H1 (cell line): ENCODE measurements around the gene SCART1. TPM values are rescaled to one million over a fixed set of nuclear protein-coding genes. Genes with fewer than 3 reads are reported as not detected.

Source experiments
- CTCF ChIA-PET: fragments of 300-600 bp; sonication (Branson Sonifier 250); formaldehyde crosslinking; loops from one replicate; lab custom pipeline; 2021; ENCODE audit not compliant: partially characterized antibody; lab: Charles Lee
- POLR2A ChIA-PET: fragments of 300-600 bp; sonication (Branson Sonifier 250); formaldehyde crosslinking; loops from one replicate; lab custom pipeline; 2021; ENCODE audit warnings: inconsistent platforms; ENCODE audit not compliant: partially characterized antibody; lab: Charles Lee
- DNase-seq, 2 experiments: peaks; one replicate each; pipeline versions ENCODE4 v3.0.0 to v3.0.0-alpha.2; 2010 to 2022; ENCODE audit warnings: low spot score in 2 of 2, low read depth in 1 of 2, mixed read lengths in 1 of 2
- FAIRE-seq: peaks from 2 replicates; lab custom pipeline; 2011; peaks lifted over from hg19 to GRCh38; lab: Jason Lieb, UNC
- H2AFZ ChIP-seq: 2 replicates; pipeline ENCODE4 v1.8.1; 2012; ENCODE audit warnings: low read length, inconsistent platforms
- H2AK5ac ChIP-seq: 2 replicates; pipeline ENCODE4 v1.6.1; 2013; ENCODE audit warnings: low read depth, low read length
- H2BK120ac ChIP-seq: replicated peaks from 2 replicates; pipeline ENCODE3; 2013; ENCODE audit warnings: low read depth, low read length, inconsistent platforms
- H2BK12ac ChIP-seq: 2 replicates; pipeline ENCODE4 v1.6.1; 2013; ENCODE audit warnings: low read depth, low read length
- H2BK15ac ChIP-seq: 2 replicates; pipeline ENCODE4 v1.6.1; 2013; ENCODE audit warnings: low read length
- H2BK20ac ChIP-seq: 2 replicates; pipeline ENCODE4 v1.6.1; 2013; ENCODE audit warnings: low read length
- H2BK5ac ChIP-seq: 2 replicates; pipeline ENCODE4 v1.6.1; 2013; ENCODE audit warnings: low read depth, low read length
- H3K14ac ChIP-seq: 2 replicates; pipeline ENCODE4 v1.6.1; 2013; ENCODE audit warnings: inconsistent platforms; ENCODE audit not compliant: insufficient read length
- H3K18ac ChIP-seq: 2 replicates; pipeline ENCODE4 v1.6.1; 2013; ENCODE audit warnings: low read length; ENCODE audit errors: extremely low read depth
- H3K23ac ChIP-seq: 2 replicates; pipeline ENCODE4 v1.6.1; 2013; ENCODE audit warnings: inconsistent platforms; ENCODE audit not compliant: insufficient read length
- H3K23me2 ChIP-seq: 2 replicates; pipeline ENCODE4 v1.6.1; 2013; ENCODE audit warnings: low read depth, low read length
- H3K27ac ChIP-seq: 2 replicates; pipeline ENCODE4 v1.6.1; 2011; ENCODE audit warnings: low read depth, low read length, inconsistent platforms
- H3K27me3 ChIP-seq, 4 experiments: replicated peaks in 1 of 4; 1 replicate in 1 of 4; 2 replicates in 3 of 4; pipeline versions ENCODE4 v1.6.1 to v1.8.1; 2011 to 2013; ENCODE audit warnings: low read length in 3 of 4, mild to moderate bottlenecking in 3 of 4, inconsistent platforms in 2 of 4, mixed read lengths in 2 of 4, moderate library complexity in 1 of 4; ENCODE audit not compliant: control insufficient read depth in 3 of 4, insufficient read depth in 3 of 4; ENCODE audit errors: extremely low read depth in 1 of 4
- H3K36me3 ChIP-seq, 4 experiments: 2 replicates each; pipeline versions ENCODE4 v1.6.1 to v1.8.1; 2011 to 2013; ENCODE audit warnings: mild to moderate bottlenecking in 4 of 4, low read length in 3 of 4, moderate library complexity in 2 of 4, control low read depth in 1 of 4, inconsistent platforms in 1 of 4; ENCODE audit not compliant: insufficient read depth in 4 of 4, control insufficient read depth in 2 of 4
- H3K4ac ChIP-seq: replicated peaks from 2 replicates; pipeline ENCODE3; 2013; ENCODE audit warnings: low read length, low read depth, mixed read lengths, inconsistent platforms; ENCODE audit not compliant: insufficient read length
- H3K4me1 ChIP-seq, 4 experiments: replicated peaks in 1 of 4; 1 replicate in 1 of 4; 2 replicates in 3 of 4; pipeline versions ENCODE4 v1.6.1 to v1.8.1; 2011 to 2013; ENCODE audit warnings: low read length in 3 of 4, inconsistent platforms in 2 of 4, mixed read lengths in 1 of 4; ENCODE audit not compliant: insufficient read depth in 4 of 4, control insufficient read depth in 3 of 4
- H3K4me2 ChIP-seq, 2 experiments: 2 replicates each; pipeline versions ENCODE4 v1.6.1 to v1.8.1; 2011 to 2013; ENCODE audit warnings: low read depth in 2 of 2, low read length in 2 of 2, control low read depth in 1 of 2, inconsistent platforms in 1 of 2, mild to moderate bottlenecking in 1 of 2; ENCODE audit not compliant: insufficient read depth in 1 of 2
- H3K4me3 ChIP-seq, 4 experiments: fragments of 200-600, 300-600 bp in 1 of 4; sonication (generic), shearing (Covaris generic), sonication (Bioruptor Twin) in 1 of 4; 2 replicates each; pipeline versions ENCODE4 v1.5.1 to v1.8.1; 2011 to 2016; ENCODE audit warnings: low read length in 4 of 4, low read depth in 3 of 4, control low read depth in 2 of 4, inconsistent platforms in 2 of 4, mild to moderate bottlenecking in 2 of 4, mixed read lengths in 1 of 4, moderate library complexity in 1 of 4; ENCODE audit not compliant: insufficient read depth in 2 of 4; ENCODE audit errors: extremely low read depth in 1 of 4
- H3K56ac ChIP-seq: replicated peaks from 2 replicates; pipeline ENCODE3; 2013; ENCODE audit warnings: low read depth, mild to moderate bottlenecking, mixed read lengths, low read length, inconsistent platforms; ENCODE audit not compliant: insufficient read length
- H3K79me1 ChIP-seq: 2 replicates; pipeline ENCODE4 v1.6.1; 2013; ENCODE audit warnings: low read depth, low read length, control low read depth
- H3K79me2 ChIP-seq, 2 experiments: 2 replicates each; pipeline versions ENCODE4 v1.6.1 to v1.8.1; 2012 to 2013; ENCODE audit warnings: low read length in 2 of 2, mild to moderate bottlenecking in 2 of 2, inconsistent platforms in 1 of 2; ENCODE audit not compliant: insufficient read depth in 2 of 2, control insufficient read depth in 1 of 2
- H3K9ac ChIP-seq, 4 experiments: replicated peaks in 1 of 4; 1 replicate in 1 of 4; 2 replicates in 3 of 4; pipeline versions ENCODE4 v1.6.1 to v1.8.1; 2011 to 2013; ENCODE audit warnings: low read depth in 3 of 4, low read length in 3 of 4, control low read depth in 2 of 4, mild to moderate bottlenecking in 2 of 4, moderate library complexity in 2 of 4, inconsistent platforms in 1 of 4; ENCODE audit errors: extremely low read depth in 1 of 4
- H3K9me3 ChIP-seq, 2 experiments: 2 replicates each; pipeline versions ENCODE4 v1.6.1 to v1.8.1; 2012 to 2013; ENCODE audit warnings: mild to moderate bottlenecking in 2 of 2, moderate library complexity in 2 of 2, control low read depth in 1 of 2, inconsistent platforms in 1 of 2, low read depth in 1 of 2, low read length in 1 of 2, mixed read lengths in 1 of 2; ENCODE audit not compliant: insufficient read depth in 2 of 2
- H4K20me1 ChIP-seq, 2 experiments: replicated peaks in 1 of 2; 2 replicates each; pipeline versions ENCODE3 to v1.8.1; 2011 to 2013; ENCODE audit warnings: inconsistent platforms in 2 of 2, low read length in 2 of 2, mild to moderate bottlenecking in 1 of 2; ENCODE audit not compliant: insufficient read depth in 2 of 2, control insufficient read depth in 1 of 2
- H4K5ac ChIP-seq: 2 replicates; pipeline ENCODE4 v1.6.1; 2013; ENCODE audit warnings: low read length, low read depth, mixed read lengths, inconsistent platforms; ENCODE audit not compliant: insufficient read length
- H4K8ac ChIP-seq: 2 replicates; pipeline ENCODE4 v1.8.0; 2013; ENCODE audit warnings: mild to moderate bottlenecking, moderate library complexity, low read length, inconsistent platforms; ENCODE audit not compliant: insufficient read depth; ENCODE audit errors: extremely low read depth
- H4K91ac ChIP-seq: replicated peaks from 2 replicates; pipeline ENCODE3; 2013; ENCODE audit warnings: low read length, mixed read lengths, inconsistent platforms; ENCODE audit not compliant: insufficient read length
- NRF1 ChIP-seq: IDR thresholded peaks from 2 replicates; pipeline ENCODE4 v1.6.1; 2011; ENCODE audit warnings: mild to moderate bottlenecking, low read depth, low read length, improper control_type of control experiment
- POLR2AphosphoS5 ChIP-seq: IDR thresholded peaks from 2 replicates; pipeline ENCODE4 v1.6.1; 2011; ENCODE audit warnings: low read depth, low read length
- RNF2 ChIP-seq: fragments of 200-900, 300-1000 bp; sonication (generic); IDR thresholded peaks from 2 replicates; pipeline ENCODE4 v1.7.1; 2016; ENCODE audit warnings: borderline replicate concordance, low read depth, mild to moderate bottlenecking, antibody characterized with exemption, low read length; ENCODE audit not compliant: poor library complexity, severe bottlenecking; ENCODE audit errors: missing control alignments
- WGBS, 2 experiments: shearing (Covaris generic) in 1 of 2; methylation state at CpG; one replicate each; pipeline versions ENCODE4 v1.1.6 to v1.1.7; 2013 to 2015; ENCODE audit warnings: low lambda C conversion rate in 2 of 2, mixed read lengths in 2 of 2, inconsistent platforms in 1 of 2, low coverage in 1 of 2, missing lambda C conversion rate in 1 of 2; ENCODE audit not compliant: insufficient replicate concordance in 2 of 2, insufficient coverage in 1 of 2, insufficient read length in 1 of 2; ENCODE audit errors: extremely low coverage in 1 of 2, missing lambda C conversion rate in 1 of 2; 5-methylcytosine and 5-hydroxymethylcytosine counted together
- polyA plus RNA-seq, 7 experiments: library from polyadenylated mRNA; depleted of rRNA in 3 of 7; stranded (reverse) in 5 of 7; unstranded in 2 of 7; fragments of >200 nt in 5 of 7; fragments of 200-250 nt in 2 of 7; gene quantifications; 1 replicate in 5 of 7; 2 replicates in 1 of 7; 4 replicates in 1 of 7; pipeline versions ENCODE4 v1.2.1 to v1.2.3, GENCODE V29; 2011 to 2013; ENCODE audit warnings: missing spikeins in 2 of 7, mixed read lengths in 2 of 7
- total RNA-seq: library from RNA; stranded (reverse); fragmentation: NEBNext Ultra II Directional; extraction: Animal tissue kit (Norgen Biotek cat#: 25700); gene quantifications from 2 replicates; pipeline ENCODE4 v1.2.1, GENCODE V29; 2021

SCART1 gene
- total and polyA plus RNA-seq, 2 of the 8 experiments (the other 6 are each of a cell fraction or from before 2014, with no cell fraction given): 0.14 to 0.19 TPM

DNA sequence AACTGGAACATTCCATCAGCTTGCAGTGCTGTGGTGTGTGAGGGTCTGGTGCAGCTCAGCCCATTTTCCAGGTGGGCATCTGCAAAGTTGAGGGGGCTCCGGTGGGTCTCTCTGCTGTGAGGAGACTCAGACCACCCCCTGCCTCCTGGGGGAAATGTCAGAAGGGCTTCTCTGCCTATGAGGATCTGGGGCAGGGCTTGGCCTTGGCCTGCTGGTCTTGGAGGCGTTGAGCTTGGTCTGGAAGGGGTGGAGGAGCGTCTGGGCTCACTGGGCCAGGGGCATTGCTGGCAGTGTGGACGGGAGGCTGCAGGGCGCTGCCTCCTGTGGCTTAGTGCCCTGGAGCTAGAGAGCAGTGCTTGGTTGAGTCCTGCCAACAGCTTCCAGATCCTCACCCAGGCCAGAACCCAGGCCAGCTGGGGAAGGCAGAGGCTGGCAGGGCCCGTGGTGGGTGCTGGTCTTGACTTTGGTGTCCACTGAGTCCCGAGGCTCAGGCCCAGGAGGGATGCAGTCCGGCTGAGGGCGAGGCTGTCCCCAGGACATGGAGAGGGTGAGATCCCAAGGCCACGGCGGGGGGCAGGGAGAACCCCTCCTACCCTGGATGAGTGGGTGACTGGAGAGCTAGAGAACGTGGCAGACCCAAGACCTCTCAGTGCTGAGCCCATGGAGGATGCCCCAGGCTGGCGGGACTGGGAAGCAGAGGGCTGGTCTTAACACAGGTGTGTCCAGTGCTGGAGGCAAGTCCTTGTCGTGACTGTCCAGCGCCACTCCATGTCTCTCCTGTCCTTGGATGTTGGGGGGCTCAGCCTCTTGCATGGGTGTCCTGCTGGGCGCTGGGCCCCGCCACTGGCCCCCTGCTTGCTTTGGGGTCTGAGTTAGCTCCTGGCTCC, 32.2 kb upstream of the SCART1 start:
- Histone ChIP-seq H3K79me2 (no peaks in the 10 kb centered on the region), H3K4me3 (no peak overlapping the region), H4K8ac (peak overlapping the region; percentile 57; the same call in 1 of the 2 replicates), H3K36me3 (peaks cover 0 to 4% (median 0%) of the 10 kb centered on the region in 4 experiments; a peak in 1 of 8 replicates), H3K9me3 (peaks cover 0 to 3% of the 10 kb centered on the region in 2 experiments; a peak in 1 of 4 replicates), H2AFZ (no peak overlapping the region), H2BK5ac (no peak overlapping the region), H3K18ac (no peak overlapping the region; the same call in 1 of the 2 replicates), H3K9ac (no peak overlapping the region), H3K23ac (no peak overlapping the region), H2BK12ac (no peak overlapping the region), H3K4me2 (no peak overlapping the region), H2BK120ac (no peak overlapping the region), H3K14ac (no peak overlapping the region), H4K91ac (no peak overlapping the region), H3K23me2 (peaks cover 3% of the 10 kb centered on the region; the same call in 1 of the 2 replicates), H3K27me3 (peaks cover 0 to 8% (median under 1%) of the 10 kb centered on the region in 4 experiments; a peak in 3 of 7 replicates), H4K20me1 (peaks cover 5 to 22% of the 10 kb centered on the region in 2 experiments), H2BK15ac (no peak overlapping the region), H3K56ac (no peak overlapping the region), H3K4ac (no peak overlapping the region), H3K79me1 (no peaks in the 10 kb centered on the region), H4K5ac (no peak overlapping the region), H2BK20ac (no peak overlapping the region), H3K4me1 (peaks cover 0 to 6% (median 0%) of the 10 kb centered on the region in 4 experiments; a peak in 2 of 7 replicates), H3K27ac (no peak overlapping the region), H2AK5ac (no peak overlapping the region)
- ChIA-PET CTCF (interaction anchor here (1.7 kb wide), 1 partner anchor 70 kb away, joined by 3 read pairs; no protein-coding TSS in a partner anchor), POLR2A (interaction anchor here (1.4 to 1.9 kb wide), 5 partner anchors 18 to 70 kb away, joined by 3 to 5 read pairs (median 4); partner anchors contain the start of gene MTG1)
- no peak for DNase-seq
- WGBS, 2 experiments: 84% methylated on average over 15 of the region's 17 CpGs; no CpG with 5 or more reads in 1 of the 2 experiments
- FAIRE-seq: no peak
- no peak for TF ChIP-seq NRF1
- TF ChIP-seq POLR2AphosphoS5: 0 out of 2 replicates have a peak, but pooled peaks have one; percentile 35
- no peak for TF ChIP-seq RNF2
